ENCODE measurements around the gene CDC14B.
"Not testable (repeated sequence)": the region's sequence is repeated elsewhere in the genome, so short reads cannot be mapped to it uniquely, and the experiment has no call there.

The CDC14B gene

DNA sequence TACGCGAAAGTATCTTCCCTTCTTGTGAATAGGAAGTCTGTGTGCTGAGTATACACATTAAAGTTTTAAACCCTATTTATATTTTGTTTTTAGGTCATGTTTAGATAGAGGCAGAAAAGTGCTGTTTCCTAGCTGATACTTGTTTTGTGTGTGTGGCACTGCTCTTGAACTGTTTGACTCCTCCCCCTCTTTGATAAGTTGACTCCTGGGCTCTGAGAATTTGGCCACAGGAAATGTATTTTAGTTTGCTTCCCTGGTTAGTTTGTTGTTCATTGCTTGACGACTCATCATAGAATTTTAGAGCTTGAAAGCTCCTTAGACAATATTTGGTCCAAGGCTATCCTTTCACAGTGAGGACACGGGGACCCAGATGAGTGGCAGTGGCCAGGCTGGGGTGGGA, 2.0 kb upstream of the CDC14B start:
- no peak for DNase-seq

DNA sequence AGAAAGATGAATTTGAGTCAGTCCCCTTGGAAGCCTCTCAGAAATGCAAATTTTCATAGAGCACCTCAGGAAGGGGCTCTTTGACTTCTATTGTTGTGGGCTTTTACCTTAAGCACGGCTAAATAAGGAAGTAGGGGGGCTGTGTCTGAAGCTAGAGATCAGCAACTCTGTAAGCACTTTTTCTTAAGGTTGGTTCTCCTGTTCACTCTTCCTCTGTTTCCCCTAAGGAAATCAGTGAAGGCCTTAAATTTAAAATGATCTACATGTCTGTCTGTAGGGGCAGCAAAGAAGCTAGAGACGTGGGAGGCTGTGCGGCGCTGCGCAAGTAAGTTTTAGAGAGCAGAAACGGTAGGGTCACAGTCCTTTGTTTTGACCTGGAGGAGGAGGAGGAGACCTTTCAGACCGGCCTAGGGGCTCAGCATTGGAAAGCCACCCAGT, 1.2 kb upstream of the CDC14B start:
- no peak for DNase-seq

DNA sequence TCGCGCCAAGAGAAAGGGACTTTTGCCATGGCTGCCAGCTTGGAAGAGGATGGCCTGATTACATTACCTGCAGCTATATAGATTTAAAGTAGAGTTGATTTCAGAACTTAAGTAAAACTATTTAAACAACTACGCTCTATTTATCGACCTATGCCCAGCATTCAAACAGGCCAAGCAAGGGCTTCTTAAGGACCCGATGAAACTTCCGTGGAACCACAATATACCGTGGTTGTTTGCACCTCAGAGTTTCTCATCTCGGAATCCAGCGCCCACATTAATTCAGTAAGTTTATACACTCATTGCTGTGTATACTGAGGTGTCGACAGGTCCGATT, 505 bp upstream of the CDC14B start:
- no peak for DNase-seq

DNA sequence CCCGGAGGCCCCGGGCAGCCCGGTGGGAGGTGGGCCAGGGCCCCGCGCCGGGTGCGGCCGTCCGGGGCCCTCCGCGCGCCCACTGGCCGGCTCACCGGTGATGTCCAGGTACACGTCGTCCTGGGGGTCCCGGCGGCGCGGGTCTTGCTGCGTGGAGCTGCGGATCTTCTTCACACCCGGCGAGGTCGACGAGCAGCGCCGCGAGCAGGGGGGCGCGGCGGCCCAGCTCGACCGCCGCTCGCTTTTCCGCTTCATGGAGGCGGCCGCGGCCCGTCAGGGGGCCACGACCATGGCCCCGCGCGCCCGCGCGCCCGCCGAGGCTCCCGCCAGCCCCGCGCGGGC, 548 bp downstream of the CDC14B start:
- no peak for DNase-seq

DNA sequence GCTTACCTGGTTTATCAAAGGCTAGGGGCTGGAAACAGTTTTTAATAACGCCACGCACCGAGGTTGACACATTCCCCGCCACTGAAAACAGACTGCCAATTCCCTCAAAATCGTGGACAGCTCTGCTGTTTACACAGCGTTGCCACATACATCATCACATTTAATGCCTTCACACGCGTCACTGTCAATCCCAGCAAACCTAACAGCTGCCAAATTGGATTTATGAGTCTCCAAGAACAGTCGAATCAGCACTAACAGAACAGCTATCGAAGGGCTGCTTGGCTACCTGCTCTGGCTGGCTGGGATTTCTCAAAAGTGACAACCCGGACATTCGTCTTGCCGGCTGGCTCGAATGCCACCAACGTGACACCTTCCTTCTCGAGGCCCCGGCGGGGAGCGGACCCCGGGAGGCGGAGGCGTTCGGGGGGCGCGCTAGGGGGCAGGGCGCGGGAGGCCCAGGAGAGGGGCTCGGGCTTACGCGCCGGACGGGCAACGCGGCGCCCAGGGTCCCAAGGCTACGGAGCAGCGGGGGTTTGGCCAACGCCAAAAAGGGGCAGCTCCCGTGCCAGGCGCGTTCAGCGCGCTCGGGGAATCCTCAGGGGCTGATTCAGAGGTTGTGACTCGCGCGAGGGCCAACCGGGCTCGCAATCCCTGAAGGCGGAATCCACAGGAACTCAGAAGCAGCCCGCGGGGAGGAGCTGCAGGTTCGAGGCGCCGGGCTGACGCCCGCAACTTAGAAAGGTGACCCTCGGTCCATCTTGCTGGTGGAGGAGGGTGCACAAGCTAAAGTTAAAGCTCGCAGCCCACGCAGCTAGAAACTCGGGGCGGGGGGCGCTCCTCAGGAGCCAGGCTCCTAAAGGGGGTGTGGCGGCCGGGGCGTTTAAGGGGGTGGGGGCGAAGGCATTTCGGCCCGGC, 1.2 kb downstream of the CDC14B start:
- DNase-seq, result no peak

DNA sequence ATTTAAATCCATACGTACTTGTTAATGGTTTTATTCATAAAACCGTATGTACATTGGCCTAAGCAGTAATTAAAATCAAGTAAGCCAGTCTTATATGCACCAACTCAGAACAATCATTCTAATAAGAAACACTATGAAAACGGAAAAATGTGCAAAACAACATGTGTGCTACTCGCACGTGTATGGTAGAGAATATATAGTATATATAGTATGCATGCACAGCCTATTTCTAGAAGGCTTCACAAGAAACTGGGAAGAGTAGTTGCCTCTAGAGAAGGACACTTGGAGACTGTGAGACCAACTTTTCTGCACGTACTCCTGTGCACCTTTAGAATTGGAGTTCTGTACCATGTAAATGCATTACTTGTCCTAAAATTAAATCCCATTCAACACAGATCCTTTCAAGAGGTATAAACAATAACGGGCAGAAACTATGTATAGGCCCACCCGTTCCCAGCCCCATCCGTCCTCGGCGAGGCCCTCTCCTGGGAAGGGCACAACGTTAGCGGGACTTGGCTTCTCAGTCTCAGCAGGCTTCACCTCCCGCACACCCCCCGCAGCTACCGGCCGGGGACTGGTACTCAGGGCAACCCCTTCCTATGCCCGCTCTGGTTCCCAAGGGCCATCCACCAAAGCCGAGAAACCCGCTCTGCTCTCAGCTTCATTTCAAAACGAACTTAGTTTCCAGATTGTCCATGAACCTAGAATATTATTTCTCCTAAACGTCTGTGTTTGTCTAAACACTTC, 2.0 kb downstream of the CDC14B start:
- DNase-seq, result no peak

DNA sequence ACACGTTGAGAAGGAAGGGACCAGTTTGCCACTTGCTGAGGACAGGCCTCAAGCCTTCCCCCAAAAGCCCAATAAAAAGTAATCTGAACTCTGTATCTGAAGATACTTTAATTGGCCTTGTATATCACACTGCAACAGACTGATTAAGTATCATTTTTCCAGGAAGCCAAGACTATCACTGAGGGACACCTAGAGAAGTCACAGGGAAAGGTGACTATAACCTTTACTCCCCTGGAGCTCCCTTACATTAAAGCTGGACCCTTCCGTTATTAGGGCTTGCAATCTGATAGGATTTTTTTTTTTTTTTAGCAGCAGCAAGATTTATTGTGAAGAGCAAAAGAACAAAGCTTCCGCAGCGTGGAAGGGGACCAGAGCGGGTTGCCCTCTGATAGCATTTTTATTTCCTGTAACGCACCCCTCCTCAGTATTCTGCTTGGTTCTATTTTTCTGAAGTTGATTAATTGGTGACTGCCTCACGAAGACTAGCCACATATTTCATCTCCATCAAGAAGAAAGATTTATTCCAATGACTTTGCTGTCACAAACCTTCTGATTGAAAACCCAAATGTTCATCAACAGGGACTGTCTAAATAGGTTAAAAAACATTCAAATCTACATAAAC, 2.7 kb downstream of the CDC14B start:
- DNase-seq, result no peak

DNA sequence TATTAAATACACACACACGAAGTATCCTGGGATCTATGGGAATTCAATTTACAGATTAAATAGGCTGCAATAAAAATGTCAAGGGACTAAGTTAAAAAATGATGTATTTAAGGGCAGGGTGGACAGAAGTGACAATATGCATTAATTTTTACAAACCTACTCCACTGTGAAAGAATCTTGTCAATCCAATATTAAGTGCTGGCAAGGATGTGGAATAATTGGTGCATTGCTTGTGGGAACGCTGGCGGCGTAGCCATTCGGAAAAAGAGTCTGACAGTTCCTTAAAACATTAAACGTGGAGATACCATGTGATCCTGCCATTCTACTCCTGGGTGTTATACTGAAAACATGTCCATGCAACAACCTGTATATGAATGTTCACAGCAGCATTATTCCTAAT, 4.2 kb downstream of the CDC14B start:
- DNase-seq, result no peak

DNA sequence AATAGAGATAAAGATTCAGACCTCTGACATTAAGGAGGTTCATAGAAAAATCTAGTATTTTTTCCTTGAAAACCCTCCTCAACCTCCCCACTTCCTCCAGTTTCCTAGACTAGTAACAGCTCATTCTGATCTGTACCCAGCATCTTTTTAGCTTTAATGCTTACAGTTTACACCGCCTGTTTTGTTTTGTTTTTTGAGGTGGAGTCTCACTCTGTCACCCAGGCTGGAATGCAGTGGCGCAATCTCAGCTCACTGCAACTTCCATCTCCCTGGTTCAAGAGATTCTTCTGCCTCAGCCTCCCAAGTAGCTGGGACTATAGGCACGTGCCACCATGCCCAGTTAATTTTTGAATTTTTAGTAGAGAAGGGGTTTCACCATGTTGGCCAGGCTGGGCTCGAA, 5.0 kb downstream of the CDC14B start:
- DNase-seq, result not testable (repeated sequence)

DNA sequence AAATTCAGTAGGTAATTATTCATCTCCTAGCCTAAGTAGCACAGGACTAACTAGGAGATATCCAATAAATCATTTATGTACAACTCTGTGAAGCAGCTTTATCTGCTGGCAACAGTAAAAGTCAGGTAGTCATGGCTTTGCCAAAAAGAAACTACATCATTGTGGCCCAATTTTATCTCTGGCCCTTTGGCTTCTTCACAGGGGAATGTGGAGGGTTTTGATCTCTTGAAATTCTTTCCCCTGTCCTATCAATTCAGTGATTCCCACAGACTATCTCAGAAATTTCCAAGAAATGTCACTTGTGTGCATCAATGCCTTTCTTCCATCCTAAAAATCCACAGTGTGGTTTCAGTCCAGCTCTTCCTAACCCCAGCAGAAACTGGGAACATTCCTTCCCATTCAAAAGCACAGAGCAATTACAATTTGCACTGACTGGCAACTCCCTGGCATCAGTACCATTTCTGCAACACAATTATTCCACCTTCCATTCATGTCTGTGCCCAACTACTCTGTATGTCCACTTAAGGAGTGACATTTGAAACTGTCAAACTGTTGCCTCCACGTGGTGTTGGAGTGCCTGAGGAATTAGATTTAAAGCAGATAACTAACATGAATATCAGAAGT, 6.6 kb downstream of the CDC14B start:
- no peak for DNase-seq

DNA sequence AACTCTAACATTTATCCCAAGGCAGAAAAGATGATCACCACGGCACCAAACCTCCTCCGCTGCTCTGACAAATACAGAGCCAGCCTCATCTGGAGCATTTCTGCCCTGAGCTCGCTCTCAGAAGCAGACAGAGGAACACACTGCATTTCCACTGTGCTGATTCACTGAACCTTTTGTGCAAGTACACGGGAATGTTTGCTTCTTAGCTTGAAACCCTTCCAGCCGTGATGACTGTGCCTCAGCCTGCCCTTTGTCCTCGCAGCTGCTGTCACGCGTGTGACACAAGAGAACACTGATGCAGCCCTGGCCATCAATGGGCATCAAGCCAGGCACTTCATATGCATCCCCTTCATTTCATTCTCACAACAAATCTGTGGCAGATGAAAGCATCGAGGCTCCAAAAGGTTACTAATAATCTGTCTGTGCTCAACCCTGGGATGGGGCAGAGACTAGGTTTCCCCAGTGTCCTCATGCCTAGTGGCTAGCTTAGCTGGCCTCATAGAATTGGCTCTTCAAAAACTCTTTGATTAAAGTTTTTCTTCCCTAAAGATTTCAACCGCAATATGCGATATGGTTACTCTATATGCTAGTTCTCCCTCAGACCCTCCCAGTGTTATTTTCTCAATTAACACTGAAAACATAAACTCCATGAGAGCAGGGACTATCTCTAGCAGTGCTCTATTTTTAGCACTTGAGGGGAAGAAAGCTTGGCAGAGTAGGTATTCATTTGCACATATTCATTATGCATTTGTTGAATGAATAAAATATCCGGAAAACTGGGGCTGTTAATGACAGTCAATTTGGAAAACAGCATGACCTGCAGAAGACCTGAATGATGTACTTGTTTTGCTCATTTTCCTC, 7.3 kb downstream of the CDC14B start:
- no peak for DNase-seq

DNA sequence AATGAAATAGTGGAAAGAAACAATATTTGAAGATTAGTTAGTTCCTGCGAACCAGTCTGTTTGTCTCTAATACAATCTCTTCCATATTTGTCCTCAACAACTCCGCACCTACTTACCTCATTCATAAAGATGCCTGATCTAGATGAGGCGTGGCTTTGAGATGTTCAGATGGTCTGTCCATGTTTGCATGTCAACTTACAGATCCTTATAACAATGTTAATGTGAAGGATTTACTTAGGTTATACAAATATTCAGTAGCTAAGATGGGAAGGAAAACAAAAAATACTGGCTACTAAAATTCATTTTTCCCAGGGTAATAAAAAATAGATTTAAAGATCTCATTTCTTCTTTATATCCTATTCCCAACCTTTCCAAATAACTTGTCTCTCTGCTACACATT, 8.3 kb downstream of the CDC14B start:
- DNase-seq, result no peak

DNA sequence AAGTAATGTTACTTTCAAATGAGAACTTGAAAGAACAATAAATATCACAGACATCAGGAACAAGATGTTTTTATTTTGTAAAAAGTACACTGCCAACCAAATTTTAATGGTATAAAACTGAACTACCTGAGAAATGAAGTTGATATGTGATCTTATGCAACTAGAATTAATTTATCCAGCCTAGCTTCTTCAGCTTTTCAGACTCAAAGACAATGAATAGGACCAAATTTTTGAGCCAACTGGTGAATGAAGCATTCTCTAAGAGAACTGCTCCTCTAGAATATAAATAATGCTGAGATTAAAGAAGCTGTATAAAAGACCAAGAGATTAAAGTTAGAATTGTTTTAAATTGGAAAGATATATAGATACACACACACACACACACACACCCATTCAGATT, 9.9 kb downstream of the CDC14B start:
- no peak for DNase-seq

DNA sequence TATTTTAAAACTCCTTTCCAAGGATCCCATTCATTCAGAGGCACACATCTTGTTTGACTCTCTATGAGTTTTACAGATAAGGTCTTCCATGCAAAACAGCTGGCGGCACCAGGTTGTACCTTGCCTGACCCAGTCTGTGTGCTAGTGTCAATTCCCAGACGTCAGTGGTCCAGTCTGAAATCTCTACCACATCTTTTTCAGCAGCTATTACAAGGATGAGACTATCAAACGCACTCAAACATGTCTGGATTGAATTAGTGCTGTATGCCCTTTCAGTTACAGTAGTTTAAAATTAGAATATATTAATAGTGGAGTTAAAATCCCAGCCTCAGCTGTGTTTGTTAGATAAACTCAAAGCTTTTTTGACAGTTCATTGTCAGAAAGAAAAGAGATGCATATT, 11.7 kb downstream of the CDC14B start:
- DNase-seq, result no peak

DNA sequence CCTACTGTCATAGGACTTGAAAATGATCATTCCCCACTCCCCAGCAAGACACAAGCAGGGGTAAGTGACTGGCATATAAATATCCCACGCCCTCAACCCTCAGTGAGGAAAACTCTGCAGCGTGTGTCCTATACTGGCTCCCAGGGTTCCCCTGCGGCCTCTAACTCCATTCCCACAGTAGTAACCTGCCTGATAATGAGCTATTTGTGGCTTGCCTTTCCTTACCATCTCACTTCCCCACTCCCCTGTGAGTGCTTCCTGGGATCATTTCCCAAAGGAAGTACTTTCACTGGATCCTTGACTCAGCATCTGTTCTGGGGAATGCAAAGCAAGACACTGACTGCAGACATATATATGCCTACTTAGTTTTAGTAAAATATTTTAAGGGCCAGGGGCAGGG, 14.3 kb downstream of the CDC14B start:
- DNase-seq, result no peak

DNA sequence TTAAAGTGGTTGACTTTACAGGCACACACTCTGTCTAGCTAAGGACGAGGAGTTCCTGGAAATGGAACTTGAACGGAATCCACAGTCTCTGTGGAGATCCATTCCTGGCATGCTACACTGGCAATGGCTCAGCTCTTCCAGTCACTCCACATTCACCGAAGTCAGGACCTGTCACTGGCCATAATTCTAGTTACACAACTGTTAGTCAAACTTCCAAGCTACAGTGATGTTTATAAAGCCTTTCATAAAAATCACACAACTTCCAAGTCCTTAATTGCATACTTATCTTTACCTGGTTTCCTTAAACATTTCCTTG, 15.7 kb downstream of the CDC14B start:
- DNase-seq, result no peak

DNA sequence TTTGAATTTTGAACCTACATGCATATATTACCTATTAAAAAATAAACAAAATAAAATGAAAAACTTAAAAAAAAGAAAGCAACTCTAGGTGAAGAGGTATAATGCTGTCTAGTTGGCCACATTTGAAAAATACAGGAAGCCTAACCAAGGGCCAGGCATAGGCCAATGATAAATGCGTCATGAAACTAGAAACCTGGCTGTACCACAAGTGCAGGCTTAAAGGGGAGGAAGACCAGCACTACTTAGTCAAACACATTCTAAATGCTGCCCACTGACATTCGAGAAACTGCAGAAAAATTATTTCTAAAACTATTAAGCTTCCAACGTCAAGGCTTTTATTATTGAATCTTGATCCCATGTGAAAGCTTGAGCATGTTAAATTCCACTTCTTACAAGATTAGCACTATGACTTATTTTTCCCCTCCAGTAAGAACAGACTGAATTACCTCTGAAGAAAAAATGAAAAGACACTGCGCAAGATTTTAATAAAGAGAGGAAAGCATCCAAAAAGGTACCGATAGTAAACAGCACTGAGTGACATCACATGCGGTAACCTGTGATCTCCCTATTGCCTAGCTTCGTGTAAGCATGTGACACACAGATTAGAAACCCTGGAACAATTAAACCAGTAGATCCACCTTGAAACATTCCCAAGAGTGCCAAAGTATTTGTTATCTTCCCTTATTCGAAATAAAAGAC, 16.2 kb downstream of the CDC14B start:
- DNase-seq, result no peak

DNA sequence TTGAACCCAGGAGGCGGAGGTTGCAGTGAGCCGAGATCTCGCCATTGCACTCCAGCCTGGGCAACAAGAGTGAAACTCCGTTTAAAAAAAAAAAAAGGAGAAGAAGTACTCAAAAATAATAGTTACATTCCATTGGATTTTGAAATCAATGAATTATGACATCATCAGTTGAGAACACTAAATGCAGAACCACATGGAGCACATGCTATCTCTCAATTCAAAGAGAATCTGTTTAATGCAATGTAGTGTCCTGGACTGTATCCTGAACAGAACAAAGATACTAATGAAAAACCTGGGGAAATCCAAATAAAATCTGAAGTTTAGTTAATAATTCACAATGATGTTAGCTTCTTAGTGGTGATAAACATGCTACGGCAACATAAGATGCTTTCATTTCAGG, 20.3 kb downstream of the CDC14B start:
- no peak for DNase-seq

DNA sequence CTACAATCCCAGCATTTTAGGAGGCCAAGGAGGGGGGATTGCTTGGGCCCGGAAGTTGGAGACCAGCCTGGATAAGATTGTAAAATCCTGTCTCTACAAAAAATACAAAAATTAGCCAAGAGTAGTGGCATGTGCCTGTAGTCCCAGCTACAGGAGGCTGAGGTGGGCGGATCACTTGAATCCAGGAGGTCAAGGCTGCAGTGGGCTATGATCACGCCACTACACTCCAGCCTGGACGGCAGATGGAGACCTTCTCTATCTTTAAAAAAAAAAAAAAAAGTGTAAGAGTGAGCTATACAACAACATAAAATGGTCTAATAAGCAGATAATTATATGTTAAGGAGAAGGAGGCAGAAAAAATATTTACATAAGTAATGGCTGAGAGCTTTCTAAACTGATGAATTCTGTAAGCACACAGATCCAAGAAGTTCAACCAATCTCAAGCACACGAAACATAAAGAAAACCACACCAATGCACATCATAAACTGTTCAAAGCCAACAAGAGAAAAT, 23.0 kb downstream of the CDC14B start:
- no peak for DNase-seq

DNA sequence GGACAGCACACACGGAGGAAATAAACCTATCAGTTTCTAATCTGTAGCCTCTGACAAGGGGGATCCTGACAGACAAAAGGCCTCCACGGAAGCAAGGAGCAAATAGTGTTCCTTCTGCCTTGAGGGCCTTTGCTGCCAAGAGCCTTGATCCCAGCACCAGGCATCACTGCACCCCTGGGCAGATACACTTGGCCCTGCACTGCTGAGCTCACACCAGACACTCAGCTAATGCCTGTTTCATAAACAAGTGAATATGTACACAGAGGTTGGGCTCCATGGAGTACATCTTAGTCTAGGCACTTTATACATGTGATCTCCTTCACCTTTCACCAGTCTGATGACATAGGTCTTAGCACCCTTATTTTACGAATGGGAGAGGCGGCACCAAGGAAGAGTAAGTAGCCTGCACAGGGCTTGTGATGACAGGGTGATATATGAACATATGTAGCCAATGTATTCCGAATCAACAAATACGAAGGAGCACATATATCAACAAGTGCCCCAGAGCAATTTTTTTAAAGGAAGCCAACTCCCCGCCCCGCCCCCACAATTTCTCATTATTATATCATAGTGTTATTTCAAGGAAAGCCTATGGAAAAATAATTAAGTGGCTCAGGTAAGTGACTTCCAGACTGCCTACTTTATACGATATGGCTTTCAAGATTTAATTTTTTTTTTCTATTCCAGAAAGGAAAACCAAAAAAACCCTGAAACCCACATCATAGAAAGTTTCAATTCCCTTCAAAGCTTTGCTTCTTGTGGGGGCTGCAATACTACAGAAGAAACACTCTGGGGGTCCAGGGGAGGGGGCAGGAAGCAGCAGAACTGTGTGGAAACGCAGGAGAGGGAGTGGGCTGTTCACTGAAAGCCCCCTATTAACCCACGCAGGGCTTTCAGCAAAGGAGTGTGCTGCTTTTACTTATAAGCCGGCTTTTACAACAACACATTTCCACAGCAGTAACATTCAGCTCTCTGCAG, 32.0 kb downstream of the CDC14B start:
- DNase-seq, result no peak

DNA sequence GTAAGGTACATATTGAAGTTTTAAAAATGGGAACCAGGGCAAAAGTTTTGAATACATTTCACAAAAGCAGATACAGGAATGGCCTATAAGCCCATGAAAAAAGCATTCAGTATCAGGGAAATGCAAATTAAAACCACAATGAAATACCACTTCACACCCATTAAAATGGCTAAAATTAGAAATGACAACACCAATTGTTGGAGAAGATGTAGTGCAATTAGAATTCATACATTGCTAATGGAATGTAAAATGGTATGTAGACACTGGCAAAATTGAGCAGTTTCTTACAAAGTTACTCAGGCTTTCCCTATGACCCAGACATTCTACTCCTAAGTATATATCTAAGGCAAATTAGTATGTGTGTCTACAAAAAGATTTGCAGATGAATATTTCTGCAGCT, 34.2 kb downstream of the CDC14B start:
- DNase-seq, result no peak
